ENCODE results near the gene PTPRM. TPM values are rescaled to one million over a fixed set of nuclear protein-coding genes. Genes with fewer than 3 reads are reported as not detected.

The PTPRM gene
- total and polyA plus RNA-seq, 2 donors (not counting 3 experiments of a cell fraction or from before 2014, with no cell fraction given) = 37.4 to 43.7 TPM

DNA sequence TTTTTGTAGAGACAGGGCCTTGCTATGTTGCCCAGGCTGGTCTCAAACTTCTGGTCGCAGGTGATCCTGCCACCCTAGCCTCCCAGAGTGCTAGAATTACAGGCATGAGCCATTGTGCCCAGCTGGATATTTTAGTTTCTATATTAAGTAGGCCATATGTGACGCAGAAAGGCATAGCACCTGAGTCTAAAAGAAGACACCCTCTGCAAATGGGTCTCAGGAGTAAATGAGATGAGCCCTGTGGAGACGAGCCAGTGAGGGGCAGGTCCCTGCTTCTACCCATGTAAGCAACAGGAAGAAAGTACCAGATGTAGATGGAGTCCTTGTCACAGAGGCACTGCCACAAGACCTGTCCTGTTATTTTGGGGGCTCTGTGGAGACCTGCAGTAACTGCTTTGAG, 322.4 kb downstream of the PTPRM start:
- CTCF ChIA-PET = no interaction called here
- Histone ChIP-seq H3K9me3 (replicated peaks; ENCODE audit: control insufficient read depth, insufficient read depth, low read length) (no peaks in the 10 kb centered on the region), H3K9ac (replicated peaks; ENCODE audit: extremely low read depth, insufficient read depth, low read length) (no peak overlapping the region), H2AFZ (ENCODE audit: low read depth, low read length) (no peak overlapping the region), H3K9me1 (replicated peaks; ENCODE audit: control insufficient read depth, extremely low read depth, insufficient read depth, low read length) (no peaks in the 10 kb centered on the region), H3K4me3 (replicated peaks in 1 of 3; ENCODE audit: insufficient read depth in 1 of 3, low read depth in 1 of 3, low read length in 3 of 3) (no peak overlapping the region), H4K20me1 (replicated peaks; ENCODE audit: control insufficient read depth, extremely low read depth, insufficient read depth, low read length) (no peaks in the 10 kb centered on the region), H3K4me1 (ENCODE audit: control insufficient read depth, extremely low read depth, insufficient read depth, low read length) (no peaks in the 10 kb centered on the region), H3K27me3 (ENCODE audit: control insufficient read depth in 2 of 2, insufficient read depth in 2 of 2, low read length in 2 of 2) (no peaks in the 10 kb centered on the region), H3K4me2 (ENCODE audit: insufficient read depth, low read length) (no peak overlapping the region), H3K79me2 (ENCODE audit: control insufficient read depth, insufficient read depth, low read length) (no peaks in the 10 kb centered on the region), H3K27ac (ENCODE audit: insufficient read depth, low read depth, low read length) (no peak overlapping the region), H3K36me3 (ENCODE audit: control insufficient read depth in 2 of 2, extremely low read depth in 1 of 2, insufficient read depth in 2 of 2, low read length in 2 of 2) (no peaks in the 10 kb centered on the region)
- no TSS peak for BruUV-seq (replicated peaks)
- dilution Hi-C loops (cut with MboI; ENCODE audit: extremely low pct_ligation_motif_present, low sequenced_read_pairs) = no loop called here
- no peak for TF ChIP-seq MYC (IDR thresholded peaks at IDR 0.05; ENCODE audit: low read depth, low read length)
- TF ChIP-seq JUN (IDR thresholded peaks at IDR 0.05; ENCODE audit: borderline replicate concordance, insufficient read depth, insufficient read length, low read depth) = no peak
- TF ChIP-seq FOS (IDR thresholded peaks at IDR 0.05; ENCODE audit: borderline replicate concordance, insufficient read depth, low read length) = no peak
- TF ChIP-seq EZH2 (IDR thresholded peaks at IDR 0.05; ENCODE audit: borderline replicate concordance, low read depth, low read length, severe bottlenecking) = no peak
- TF ChIP-seq POLR2A (IDR thresholded peaks at IDR 0.05; ENCODE audit: low read depth, low read length) = no peak
- TF ChIP-seq, protein P1, sequence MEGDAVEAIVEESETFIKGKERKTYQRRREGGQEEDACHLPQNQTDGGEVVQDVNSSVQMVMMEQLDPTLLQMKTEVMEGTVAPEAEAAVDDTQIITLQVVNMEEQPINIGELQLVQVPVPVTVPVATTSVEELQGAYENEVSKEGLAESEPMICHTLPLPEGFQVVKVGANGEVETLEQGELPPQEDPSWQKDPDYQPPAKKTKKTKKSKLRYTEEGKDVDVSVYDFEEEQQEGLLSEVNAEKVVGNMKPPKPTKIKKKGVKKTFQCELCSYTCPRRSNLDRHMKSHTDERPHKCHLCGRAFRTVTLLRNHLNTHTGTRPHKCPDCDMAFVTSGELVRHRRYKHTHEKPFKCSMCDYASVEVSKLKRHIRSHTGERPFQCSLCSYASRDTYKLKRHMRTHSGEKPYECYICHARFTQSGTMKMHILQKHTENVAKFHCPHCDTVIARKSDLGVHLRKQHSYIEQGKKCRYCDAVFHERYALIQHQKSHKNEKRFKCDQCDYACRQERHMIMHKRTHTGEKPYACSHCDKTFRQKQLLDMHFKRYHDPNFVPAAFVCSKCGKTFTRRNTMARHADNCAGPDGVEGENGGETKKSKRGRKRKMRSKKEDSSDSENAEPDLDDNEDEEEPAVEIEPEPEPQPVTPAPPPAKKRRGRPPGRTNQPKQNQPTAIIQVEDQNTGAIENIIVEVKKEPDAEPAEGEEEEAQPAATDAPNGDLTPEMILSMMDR (IDR thresholded peaks at IDR 0.05; ENCODE audit: extremely low read depth in 1 of 2, insufficient read depth in 1 of 2, low read depth in 1 of 2, low read length in 2 of 2) = no peak
- TF ChIP-seq, protein P2, sequence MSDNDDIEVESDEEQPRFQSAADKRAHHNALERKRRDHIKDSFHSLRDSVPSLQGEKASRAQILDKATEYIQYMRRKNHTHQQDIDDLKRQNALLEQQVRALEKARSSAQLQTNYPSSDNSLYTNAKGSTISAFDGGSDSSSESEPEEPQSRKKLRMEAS (IDR thresholded peaks at IDR 0.05; ENCODE audit: insufficient read depth, insufficient read length) = no peak
- no peak for TF ChIP-seq GATA2 (IDR thresholded peaks at IDR 0.05; ENCODE audit: insufficient read depth, insufficient read length, low read depth, low read length)
- TF ChIP-seq POLR2AphosphoS5 (IDR thresholded peaks at IDR 0.05; ENCODE audit: insufficient read depth, low read depth, low read length) = no peak
- intact Hi-C loops (cut with micrococcal nuclease) = no loop called here
- POLR2A ChIA-PET = interaction anchor here (0.6 kb wide), 1 partner anchor 97 kb away, joined by 10 read pairs; no protein-coding TSS in a partner anchor
- FAIRE-seq (no peak), DNase-seq (ENCODE audit: low read depth, low spot score) (no peak)

Measured in endothelial cell of umbilical vein (primary cell).